HepG2 (cell line): Measurements from ENCODE around the gene RABIF. TPM values are rescaled to one million over a fixed set of nuclear protein-coding genes. Genes with fewer than 3 reads are reported as not detected.

Source experiments
- ATAC-seq: fragments of 200-7000 bp; cut with Tn5 transposase; 3 replicates; pipeline ENCODE4 v1.9.1; 2020; ENCODE audit warnings: mild to moderate bottlenecking, moderate library complexity
- BruUV-seq: library from RNA; stranded (reverse); fragments of 400-500 nt; replicated peaks from 2 replicates; lab custom pipeline; 2021; lab: Mats Ljungman, UMichigan
- CTCF ChIA-PET: fragments of 300-600 bp; formaldehyde crosslinking; extraction: SDS; loops from one replicate; lab custom pipeline; 2021; ENCODE audit warnings: low total read pairs, inconsistent platforms, low intra/inter-chr PET ratio; lab: Yijun Ruan, JAX
- POLR2A ChIA-PET: fragments of 350-600 bp; sonication (Branson Sonifier 250); formaldehyde crosslinking; loops from one replicate; lab custom pipeline; 2020; ENCODE audit warnings: antibody characterized with exemption, inconsistent platforms; lab: Yijun Ruan, JAX
- DNase-seq: peaks from one replicate; pipeline ENCODE4 v3.0.0-alpha.2; 2015; ENCODE audit warnings: low spot score
- FAIRE-seq: peaks from 3 replicates; lab custom pipeline; 2011; peaks lifted over from hg19 to GRCh38; lab: Jason Lieb, UNC
- H2AFZ ChIP-seq: one replicate; pipeline ENCODE4 v1.6.1; 2011; ENCODE audit warnings: low read length, inconsistent platforms
- H3K27ac ChIP-seq: fragments of 300-600 bp; 3 replicates; pipeline ENCODE4 v1.8.0; 2011; ENCODE audit warnings: mixed run types, mild to moderate bottlenecking, mixed read lengths, low read length, inconsistent platforms; ENCODE audit not compliant: insufficient read depth; ENCODE audit errors: extremely low read length
- H3K27me3 ChIP-seq, 2 experiments: fragments of 200-600 bp in 1 of 2; 2 replicates in 1 of 2; 3 replicates in 1 of 2; pipeline versions ENCODE4 v1.6.0 to v1.8.0; 2011; ENCODE audit warnings: low read length in 2 of 2, mild to moderate bottlenecking in 2 of 2, moderate library complexity in 2 of 2, inconsistent platforms in 1 of 2; ENCODE audit not compliant: insufficient read depth in 2 of 2, control insufficient read depth in 1 of 2
- H3K36me3 ChIP-seq, 2 experiments: fragments of 200-600 bp in 1 of 2; replicated peaks in 1 of 2; 2 replicates in 1 of 2; 3 replicates in 1 of 2; pipeline versions ENCODE4 v1.5.1 to v1.8.0; 2011; ENCODE audit warnings: low read length in 2 of 2, inconsistent platforms in 1 of 2; ENCODE audit not compliant: insufficient read depth in 2 of 2, control insufficient read depth in 1 of 2
- H3K4me1 ChIP-seq: 2 replicates; pipeline ENCODE4 v1.5.1; 2012; ENCODE audit warnings: low read length, inconsistent platforms; ENCODE audit not compliant: insufficient read depth
- H3K4me2 ChIP-seq: 2 replicates; pipeline ENCODE4 v1.6.0; 2011; ENCODE audit warnings: low read depth, low read length, inconsistent platforms
- H3K4me3 ChIP-seq, 3 experiments: fragments of 200-600 bp in 1 of 3; sonication (generic), shearing (Covaris generic) in 1 of 3; replicated peaks in 1 of 3; 2 replicates each; pipeline ENCODE4 v1.5.1; 2011 to 2016; ENCODE audit warnings: low read length in 3 of 3, inconsistent platforms in 2 of 3, low read depth in 2 of 3, mild to moderate bottlenecking in 2 of 3, control low read depth in 1 of 3, mixed read lengths in 1 of 3; ENCODE audit not compliant: insufficient read depth in 1 of 3
- H3K79me2 ChIP-seq: one replicate; pipeline ENCODE4 v1.6.1; 2011; ENCODE audit warnings: low read length, inconsistent platforms; ENCODE audit not compliant: insufficient read depth
- H3K9ac ChIP-seq: 2 replicates; pipeline ENCODE4 v1.6.0; 2011; ENCODE audit warnings: mild to moderate bottlenecking, low read depth, low read length, inconsistent platforms; ENCODE audit not compliant: insufficient read depth
- H3K9me3 ChIP-seq: 2 replicates; pipeline ENCODE4 v1.5.1; 2012; ENCODE audit warnings: mild to moderate bottlenecking, low read length
- H4K20me1 ChIP-seq: 2 replicates; pipeline ENCODE4 v1.6.0; 2011; ENCODE audit warnings: inconsistent platforms, mild to moderate bottlenecking, low read length, moderate library complexity; ENCODE audit not compliant: insufficient read depth
- FOSL2 ChIP-seq: sonication (generic); formaldehyde crosslinking; IDR thresholded peaks from 2 replicates; pipeline ENCODE4 v1.4.0; 2020; ENCODE audit warnings: missing genetic modification reagents
- HDAC6 ChIP-seq: fragments of 200-600 bp; sonication (generic); IDR thresholded peaks from 2 replicates; pipeline ENCODE4 v1.7.0; 2017; ENCODE audit warnings: mild to moderate bottlenecking, antibody characterized with exemption, low read length, low read depth
- HOXD1 ChIP-seq: sonication (generic); formaldehyde crosslinking; IDR thresholded peaks from 2 replicates; pipeline ENCODE4 v1.5.0; 2020; ENCODE audit warnings: missing genetic modification reagents
- SMAD1 ChIP-seq: sonication (generic); formaldehyde crosslinking; IDR thresholded peaks from 2 replicates; pipeline ENCODE4 v1.4.0; 2020; ENCODE audit warnings: missing genetic modification reagents, low read depth, mild to moderate bottlenecking, borderline replicate concordance
- SOX6 ChIP-seq, 2 experiments: fragments of 450-650 bp in 1 of 2; sonication (generic) in 1 of 2; formaldehyde crosslinking in 1 of 2; IDR thresholded peaks; 2 replicates each; pipeline versions ENCODE4 v1.4.0 to v1.6.1; 2017 to 2020; ENCODE audit warnings: antibody characterized with exemption in 1 of 2, mild to moderate bottlenecking in 1 of 2, missing genetic modification reagents in 1 of 2
- ZSCAN12 ChIP-seq: sonication (generic); formaldehyde crosslinking; IDR thresholded peaks from 2 replicates; pipeline ENCODE4 v1.9.0; 2021; ENCODE audit warnings: mild to moderate bottlenecking, missing genetic modification reagents
- WGBS: methylation state at CpG from one replicate; pipeline ENCODE4 v1.1.6; 2017; ENCODE audit warnings: low lambda C conversion rate; 5-methylcytosine and 5-hydroxymethylcytosine counted together
- in situ Hi-C: cut with HindIII; loops from 2 replicates; pipeline ENCODE4 v1.10.0; 2017; ENCODE audit warnings: low pct_unique_long_range_greater_than_20kb; ENCODE audit not compliant: extremely low pct_ligation_motif_present
- intact Hi-C: fragments of 100-400 bp; cut with micrococcal nuclease; formaldehyde crosslinking; loops from one replicate; pipeline ENCODE4 v1.10.0; 2022; ENCODE audit not compliant: unreplicated experiment
- polyA plus RNA-seq, 8 experiments: library from polyadenylated mRNA; depleted of rRNA in 3 of 8; stranded (reverse) in 7 of 8; unstranded in 1 of 8; fragments of >200 nt; fragmentation: Illumina TruSeq in 4 of 8; extraction: Trizol in 4 of 8; gene quantifications; 2 replicates each; pipeline versions ENCODE4 v1.2.1 to v1.2.3, GENCODE V29; 2011 to 2016; ENCODE audit warnings: low read depth in 4 of 8, missing spikeins in 1 of 8, mixed read lengths in 1 of 8; ENCODE audit not compliant: insufficient read depth in 1 of 8
- total RNA-seq, 5 experiments: library from RNA; depleted of rRNA; stranded (reverse); fragments of >200 nt; fragmentation: Illumina TruSeq; extraction: Trizol; gene quantifications; 2 replicates each; pipeline ENCODE4 v1.2.3, GENCODE V29; 2016; ENCODE audit warnings: low read depth in 1 of 5
- TF ChIP-seq, protein P1 (sequence below): sonication (generic); formaldehyde crosslinking; IDR thresholded peaks from 2 replicates; pipeline ENCODE4 v1.4.0; 2020; ENCODE audit warnings: missing genetic modification reagents, borderline replicate concordance
- TF ChIP-seq, protein P2 (sequence below): sonication (generic); formaldehyde crosslinking; IDR thresholded peaks from 2 replicates; pipeline ENCODE4 v1.5.0; 2020; ENCODE audit warnings: missing genetic modification reagents
- TF ChIP-seq, protein P3 (sequence below): sonication (generic); formaldehyde crosslinking; conservative IDR thresholded peaks from 2 replicates; pipeline ENCODE4 v1.4.0; 2020; ENCODE audit warnings: mild to moderate bottlenecking, missing genetic modification reagents, moderate library complexity
- TF ChIP-seq, protein P4 (sequence below): IDR thresholded peaks from 2 replicates; pipeline ENCODE4 v1.6.1; 2012; ENCODE audit warnings: inconsistent platforms

Gene RABIF
- total and polyA plus RNA-seq, 2 of the 13 experiments (the other 11 are each of a cell fraction or from before 2014, with no cell fraction given): 7.6 to 8.3 TPM

DNA sequence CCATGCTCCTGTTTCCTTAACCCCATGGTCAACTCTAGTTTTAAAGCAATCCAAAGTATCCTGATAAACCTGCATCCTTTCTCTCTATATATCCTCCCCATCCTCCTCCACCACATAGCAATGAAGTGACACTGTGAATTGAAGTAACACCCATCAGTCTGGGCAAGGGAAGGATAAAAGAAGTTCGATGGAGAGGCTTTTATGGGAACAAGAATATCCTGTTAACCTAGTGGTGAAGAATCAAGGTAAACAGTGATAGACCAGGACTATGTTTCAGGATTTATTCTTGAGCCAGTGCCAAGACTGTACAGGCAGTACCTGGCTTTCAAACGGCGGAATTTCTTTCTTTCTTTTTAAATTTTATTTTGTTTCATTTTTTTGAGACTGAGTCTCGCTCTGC, 17.6 kb downstream of the RABIF start (continued):
- TF ChIP-seq, protein P1, sequence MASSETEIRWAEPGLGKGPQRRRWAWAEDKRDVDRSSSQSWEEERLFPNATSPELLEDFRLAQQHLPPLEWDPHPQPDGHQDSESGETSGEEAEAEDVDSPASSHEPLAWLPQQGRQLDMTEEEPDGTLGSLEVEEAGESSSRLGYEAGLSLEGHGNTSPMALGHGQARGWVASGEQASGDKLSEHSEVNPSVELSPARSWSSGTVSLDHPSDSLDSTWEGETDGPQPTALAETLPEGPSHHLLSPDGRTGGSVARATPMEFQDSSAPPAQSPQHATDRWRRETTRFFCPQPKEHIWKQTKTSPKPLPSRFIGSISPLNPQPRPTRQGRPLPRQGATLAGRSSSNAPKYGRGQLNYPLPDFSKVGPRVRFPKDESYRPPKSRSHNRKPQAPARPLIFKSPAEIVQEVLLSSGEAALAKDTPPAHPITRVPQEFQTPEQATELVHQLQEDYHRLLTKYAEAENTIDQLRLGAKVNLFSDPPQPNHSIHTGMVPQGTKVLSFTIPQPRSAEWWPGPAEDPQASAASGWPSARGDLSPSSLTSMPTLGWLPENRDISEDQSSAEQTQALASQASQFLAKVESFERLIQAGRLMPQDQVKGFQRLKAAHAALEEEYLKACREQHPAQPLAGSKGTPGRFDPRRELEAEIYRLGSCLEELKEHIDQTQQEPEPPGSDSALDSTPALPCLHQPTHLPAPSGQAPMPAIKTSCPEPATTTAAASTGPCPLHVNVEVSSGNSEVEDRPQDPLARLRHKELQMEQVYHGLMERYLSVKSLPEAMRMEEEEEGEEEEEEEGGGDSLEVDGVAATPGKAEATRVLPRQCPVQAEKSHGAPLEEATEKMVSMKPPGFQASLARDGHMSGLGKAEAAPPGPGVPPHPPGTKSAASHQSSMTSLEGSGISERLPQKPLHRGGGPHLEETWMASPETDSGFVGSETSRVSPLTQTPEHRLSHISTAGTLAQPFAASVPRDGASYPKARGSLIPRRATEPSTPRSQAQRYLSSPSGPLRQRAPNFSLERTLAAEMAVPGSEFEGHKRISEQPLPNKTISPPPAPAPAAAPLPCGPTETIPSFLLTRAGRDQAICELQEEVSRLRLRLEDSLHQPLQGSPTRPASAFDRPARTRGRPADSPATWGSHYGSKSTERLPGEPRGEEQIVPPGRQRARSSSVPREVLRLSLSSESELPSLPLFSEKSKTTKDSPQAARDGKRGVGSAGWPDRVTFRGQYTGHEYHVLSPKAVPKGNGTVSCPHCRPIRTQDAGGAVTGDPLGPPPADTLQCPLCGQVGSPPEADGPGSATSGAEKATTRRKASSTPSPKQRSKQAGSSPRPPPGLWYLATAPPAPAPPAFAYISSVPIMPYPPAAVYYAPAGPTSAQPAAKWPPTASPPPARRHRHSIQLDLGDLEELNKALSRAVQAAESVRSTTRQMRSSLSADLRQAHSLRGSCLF (CRISPR knock-in tag): no peak
- TF ChIP-seq, all 625 proteins: peak for 0

DNA sequence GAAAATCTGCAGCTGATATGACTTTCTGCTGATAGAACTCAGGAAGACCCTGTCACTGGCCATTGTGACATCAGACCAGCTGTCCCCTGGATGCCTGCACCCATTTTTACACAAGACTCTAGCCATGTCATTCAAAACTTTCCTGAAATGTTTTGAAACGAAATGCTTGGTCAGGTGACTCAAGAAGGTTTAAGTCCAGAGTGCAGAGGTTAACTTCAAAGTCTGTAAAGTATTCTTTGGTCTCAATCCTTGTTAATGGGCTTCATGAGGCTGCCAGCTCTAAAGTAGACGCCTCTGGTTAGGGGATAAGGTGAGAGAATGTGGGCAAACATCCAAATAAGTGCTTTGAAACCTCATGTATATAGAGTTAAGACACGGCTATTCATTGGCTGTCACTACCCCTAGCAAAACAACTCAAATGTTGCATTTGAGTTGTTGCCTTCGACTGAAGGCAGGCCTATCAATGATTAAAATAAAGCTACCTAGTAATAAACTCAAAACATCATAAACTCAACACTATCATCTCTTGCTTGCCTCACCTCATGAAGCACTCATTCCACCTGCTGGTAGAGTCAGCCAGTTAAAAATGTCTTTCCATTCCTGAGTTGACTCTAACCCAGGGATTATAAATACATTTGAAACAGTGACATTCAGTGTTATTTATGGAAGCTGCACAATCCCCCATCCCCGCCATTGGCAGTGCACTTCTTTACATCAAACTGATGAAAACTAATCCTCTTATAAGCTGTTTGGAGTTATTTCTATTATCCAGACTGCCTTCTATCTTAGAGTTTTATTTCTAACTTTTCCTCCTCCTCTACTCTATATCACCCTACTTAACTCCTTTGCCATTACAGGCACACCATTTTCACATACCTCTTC, 26.0 kb downstream of the RABIF start:
- no TSS peak for BruUV-seq
- no peak for TF ChIP-seq SMAD1 (CRISPR knock-in tag)
- no peak for TF ChIP-seq HOXD1 (CRISPR knock-in tag)
- no peak for TF ChIP-seq ZSCAN12 (CRISPR knock-in tag)
- peak; percentile 17; the same call in 1 of the 2 replicates for TF ChIP-seq FOSL2 (CRISPR knock-in tag)
- TF ChIP-seq, protein P2, sequence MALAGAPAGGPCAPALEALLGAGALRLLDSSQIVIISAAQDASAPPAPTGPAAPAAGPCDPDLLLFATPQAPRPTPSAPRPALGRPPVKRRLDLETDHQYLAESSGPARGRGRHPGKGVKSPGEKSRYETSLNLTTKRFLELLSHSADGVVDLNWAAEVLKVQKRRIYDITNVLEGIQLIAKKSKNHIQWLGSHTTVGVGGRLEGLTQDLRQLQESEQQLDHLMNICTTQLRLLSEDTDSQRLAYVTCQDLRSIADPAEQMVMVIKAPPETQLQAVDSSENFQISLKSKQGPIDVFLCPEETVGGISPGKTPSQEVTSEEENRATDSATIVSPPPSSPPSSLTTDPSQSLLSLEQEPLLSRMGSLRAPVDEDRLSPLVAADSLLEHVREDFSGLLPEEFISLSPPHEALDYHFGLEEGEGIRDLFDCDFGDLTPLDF (CRISPR knock-in tag): no peak
- TF ChIP-seq HDAC6: no peak
- TF ChIP-seq, protein P3, sequence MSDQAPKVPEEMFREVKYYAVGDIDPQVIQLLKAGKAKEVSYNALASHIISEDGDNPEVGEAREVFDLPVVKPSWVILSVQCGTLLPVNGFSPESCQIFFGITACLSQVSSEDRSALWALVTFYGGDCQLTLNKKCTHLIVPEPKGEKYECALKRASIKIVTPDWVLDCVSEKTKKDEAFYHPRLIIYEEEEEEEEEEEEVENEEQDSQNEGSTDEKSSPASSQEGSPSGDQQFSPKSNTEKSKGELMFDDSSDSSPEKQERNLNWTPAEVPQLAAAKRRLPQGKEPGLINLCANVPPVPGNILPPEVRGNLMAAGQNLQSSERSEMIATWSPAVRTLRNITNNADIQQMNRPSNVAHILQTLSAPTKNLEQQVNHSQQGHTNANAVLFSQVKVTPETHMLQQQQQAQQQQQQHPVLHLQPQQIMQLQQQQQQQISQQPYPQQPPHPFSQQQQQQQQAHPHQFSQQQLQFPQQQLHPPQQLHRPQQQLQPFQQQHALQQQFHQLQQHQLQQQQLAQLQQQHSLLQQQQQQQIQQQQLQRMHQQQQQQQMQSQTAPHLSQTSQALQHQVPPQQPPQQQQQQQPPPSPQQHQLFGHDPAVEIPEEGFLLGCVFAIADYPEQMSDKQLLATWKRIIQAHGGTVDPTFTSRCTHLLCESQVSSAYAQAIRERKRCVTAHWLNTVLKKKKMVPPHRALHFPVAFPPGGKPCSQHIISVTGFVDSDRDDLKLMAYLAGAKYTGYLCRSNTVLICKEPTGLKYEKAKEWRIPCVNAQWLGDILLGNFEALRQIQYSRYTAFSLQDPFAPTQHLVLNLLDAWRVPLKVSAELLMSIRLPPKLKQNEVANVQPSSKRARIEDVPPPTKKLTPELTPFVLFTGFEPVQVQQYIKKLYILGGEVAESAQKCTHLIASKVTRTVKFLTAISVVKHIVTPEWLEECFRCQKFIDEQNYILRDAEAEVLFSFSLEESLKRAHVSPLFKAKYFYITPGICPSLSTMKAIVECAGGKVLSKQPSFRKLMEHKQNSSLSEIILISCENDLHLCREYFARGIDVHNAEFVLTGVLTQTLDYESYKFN (CRISPR knock-in tag): peak; percentile 67
- TF ChIP-seq SOX6 (IDR thresholded peaks at IDR 0.05): no peak
- peak; percentile 56 for TF ChIP-seq SOX6 (CRISPR knock-in tag; IDR thresholded peaks at IDR 0.05)
- TF ChIP-seq, protein P4, sequence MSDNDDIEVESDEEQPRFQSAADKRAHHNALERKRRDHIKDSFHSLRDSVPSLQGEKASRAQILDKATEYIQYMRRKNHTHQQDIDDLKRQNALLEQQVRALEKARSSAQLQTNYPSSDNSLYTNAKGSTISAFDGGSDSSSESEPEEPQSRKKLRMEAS: peak; percentile 17; the same call in 1 of the 2 replicates

More for the DNA sequence above, 26.0 kb downstream of the RABIF start:
- intact Hi-C loops: loop anchor here (5.0 kb wide), 1 partner anchor 64 kb away; the partner anchor contains the start of gene KLHL12
- Histone ChIP-seq H3K9me3 (no peaks in the 10 kb centered on the region), H3K9ac (peak overlapping the region; percentile 60; the same call in 1 of the 2 replicates), H2AFZ (no peak overlapping the region), H3K4me1 (peaks cover 48% of the 10 kb centered on the region), H4K20me1 (no peaks in the 10 kb centered on the region), H3K4me3 (peak overlapping the region; percentile 51 to 91 (median 83)), H3K27me3 (no peaks in the 10 kb centered on the region; a peak in 1 of 5 replicates), H3K36me3 (no peaks in the 10 kb centered on the region), H3K4me2 (peak overlapping the region; percentile 94), H3K27ac (peak overlapping the region; percentile 73), H3K79me2 (peaks cover 10% of the 10 kb centered on the region)
- peak; percentile 88 for DNase-seq
- in situ Hi-C loops: no loop called here
- ChIA-PET POLR2A (interaction anchor here (0.7 to 5.1 kb wide), 10 partner anchors 11 to 144 kb away, joined by 3 to 74 read pairs (median 6); partner anchors contain the start of genes KDM5B, KLHL12, PCAT6 and RABIF), CTCF (no interaction called here)
- WGBS: 9% methylated on average over 5 of the region's 5 CpGs
- ATAC-seq: peak; percentile 1; the same call in 2 of the 3 replicates
- peak; percentile 39 for FAIRE-seq
